Endothelial cell of umbilical vein (primary cell): Measurements from ENCODE around the gene KATNB1.

Experiments
- CTCF ChIP-seq, 2 donors: IDR thresholded peaks; 1 replicate in 1 of 2; 2 replicates in 1 of 2; pipeline ENCODE4 v1.5.1; 2011; ENCODE audit warnings: low read length in 2 of 2, mild to moderate bottlenecking in 2 of 2, moderate library complexity in 2 of 2, control low read depth in 1 of 2, inconsistent platforms in 1 of 2, low read depth in 1 of 2; ENCODE audit not compliant: insufficient read depth in 1 of 2; ENCODE audit errors: extremely low read depth in 1 of 2
- EZH2 ChIP-seq: IDR thresholded peaks from 2 replicates; pipeline ENCODE4 v1.6.1; 2012; ENCODE audit warnings: borderline replicate concordance, low read depth, mild to moderate bottlenecking, moderate library complexity, low read length, inconsistent platforms; ENCODE audit not compliant: severe bottlenecking
- FOS ChIP-seq: IDR thresholded peaks from 2 replicates; pipeline ENCODE4 v1.6.1; 2011; ENCODE audit warnings: mild to moderate bottlenecking, low read length, moderate library complexity, borderline replicate concordance; ENCODE audit not compliant: insufficient read depth
- JUN ChIP-seq: IDR thresholded peaks from 2 replicates; pipeline ENCODE4 v1.6.1; 2011; ENCODE audit warnings: borderline replicate concordance, low read depth; ENCODE audit not compliant: insufficient read length, insufficient read depth
- MAX ChIP-seq: IDR thresholded peaks from 2 replicates; pipeline ENCODE4 v1.6.1; 2011; ENCODE audit not compliant: insufficient read depth, insufficient read length
- POLR2A ChIP-seq: IDR thresholded peaks from 2 replicates; pipeline ENCODE4 v1.6.1; 2012; ENCODE audit warnings: low read depth, mild to moderate bottlenecking, control low read depth, low read length
- POLR2AphosphoS5 ChIP-seq: IDR thresholded peaks from 2 replicates; pipeline ENCODE4 v1.6.1; 2012; ENCODE audit warnings: low read depth, mild to moderate bottlenecking, control low read depth, low read length, moderate library complexity; ENCODE audit not compliant: insufficient read depth

GRCh38 chr16:57778658-57779057, 43.1 kb downstream of the KATNB1 start:
- TF ChIP-seq CTCF (IDR thresholded peaks at IDR 0.05; ENCODE audit: extremely low read depth in 1 of 2, insufficient read depth in 1 of 2, low read depth in 1 of 2, low read length in 2 of 2) (no peak), POLR2A (no peak), EZH2 (no peak), POLR2AphosphoS5 (no peak), FOS (no peak), MAX (no peak), JUN (no peak)
